Measurements from ENCODE around the gene LDLRAD4.

The LDLRAD4 gene

GRCh38 chr18:13539050-13539449 is 320.5 kb downstream of the LDLRAD4 start:
- TF ChIP-seq CTCF (IDR thresholded peaks at IDR 0.05; ENCODE audit: low read depth, low read length) = no peak
- DNase-seq (ENCODE audit: extremely low read depth, low read depth) = no peak

GRCh38 chr18:13539843-13540476 is 321.4 kb downstream of the LDLRAD4 start:
- DNase-seq (ENCODE audit: extremely low read depth, low read depth) = no peak
- TF ChIP-seq CTCF (IDR thresholded peaks at IDR 0.05; ENCODE audit: low read depth, low read length) = no peak

- no peak for DNase-seq (ENCODE audit: extremely low read depth, low read depth)
- TF ChIP-seq CTCF (IDR thresholded peaks at IDR 0.05; ENCODE audit: low read depth, low read length) = no peak
Measured at GRCh38 chr18:13540477-13541182, 322.1 kb downstream of the LDLRAD4 start.

- TF ChIP-seq CTCF (IDR thresholded peaks at IDR 0.05; ENCODE audit: low read depth, low read length) = no peak
- DNase-seq (ENCODE audit: extremely low read depth, low read depth) = no peak
Measured at GRCh38 chr18:13541621-13542519, 323.3 kb downstream of the LDLRAD4 start.

- TF ChIP-seq CTCF (IDR thresholded peaks at IDR 0.05; ENCODE audit: low read depth, low read length) = no peak
Measured at GRCh38 chr18:13542520-13542847, 323.9 kb downstream of the LDLRAD4 start.

GRCh38 chr18:13543144-13543543 is 324.6 kb downstream of the LDLRAD4 start:
- no peak for DNase-seq (ENCODE audit: extremely low read depth, low read depth)
- no peak for TF ChIP-seq CTCF (IDR thresholded peaks at IDR 0.05; ENCODE audit: low read depth, low read length)

More at GRCh38 chr18:13542520-13542847, 323.9 kb downstream of the LDLRAD4 start:
- no peak for DNase-seq (ENCODE audit: extremely low read depth, low read depth)
